H1 (cell line): ENCODE data around the gene TMEM44. TPM values are rescaled to one million over a fixed set of nuclear protein-coding genes. Genes with fewer than 3 reads are reported as not detected.

Experiments used
- CTCF ChIA-PET: fragments of 300-600 bp; sonication (Branson Sonifier 250); formaldehyde crosslinking; loops from one replicate; lab custom pipeline; 2021; ENCODE audit not compliant: partially characterized antibody; lab: Charles Lee
- POLR2A ChIA-PET: fragments of 300-600 bp; sonication (Branson Sonifier 250); formaldehyde crosslinking; loops from one replicate; lab custom pipeline; 2021; ENCODE audit warnings: inconsistent platforms; ENCODE audit not compliant: partially characterized antibody; lab: Charles Lee
- DNase-seq, 2 experiments: peaks; one replicate each; pipeline versions ENCODE4 v3.0.0 to v3.0.0-alpha.2; 2010 to 2022; ENCODE audit warnings: low spot score in 2 of 2, low read depth in 1 of 2, mixed read lengths in 1 of 2
- FAIRE-seq: peaks from 2 replicates; lab custom pipeline; 2011; peaks lifted over from hg19 to GRCh38; lab: Jason Lieb, UNC
- H2AFZ ChIP-seq: 2 replicates; pipeline ENCODE4 v1.8.1; 2012; ENCODE audit warnings: low read length, inconsistent platforms
- H2AK5ac ChIP-seq: 2 replicates; pipeline ENCODE4 v1.6.1; 2013; ENCODE audit warnings: low read depth, low read length
- H2BK120ac ChIP-seq: replicated peaks from 2 replicates; pipeline ENCODE3; 2013; ENCODE audit warnings: low read depth, low read length, inconsistent platforms
- H2BK12ac ChIP-seq: 2 replicates; pipeline ENCODE4 v1.6.1; 2013; ENCODE audit warnings: low read depth, low read length
- H2BK15ac ChIP-seq: 2 replicates; pipeline ENCODE4 v1.6.1; 2013; ENCODE audit warnings: low read length
- H2BK20ac ChIP-seq: 2 replicates; pipeline ENCODE4 v1.6.1; 2013; ENCODE audit warnings: low read length
- H2BK5ac ChIP-seq: 2 replicates; pipeline ENCODE4 v1.6.1; 2013; ENCODE audit warnings: low read depth, low read length
- H3K14ac ChIP-seq: 2 replicates; pipeline ENCODE4 v1.6.1; 2013; ENCODE audit warnings: inconsistent platforms; ENCODE audit not compliant: insufficient read length
- H3K18ac ChIP-seq: 2 replicates; pipeline ENCODE4 v1.6.1; 2013; ENCODE audit warnings: low read length; ENCODE audit errors: extremely low read depth
- H3K23ac ChIP-seq: 2 replicates; pipeline ENCODE4 v1.6.1; 2013; ENCODE audit warnings: inconsistent platforms; ENCODE audit not compliant: insufficient read length
- H3K23me2 ChIP-seq: 2 replicates; pipeline ENCODE4 v1.6.1; 2013; ENCODE audit warnings: low read depth, low read length
- H3K27ac ChIP-seq: 2 replicates; pipeline ENCODE4 v1.6.1; 2011; ENCODE audit warnings: low read depth, low read length, inconsistent platforms
- H3K27me3 ChIP-seq, 4 experiments: replicated peaks in 1 of 4; 1 replicate in 1 of 4; 2 replicates in 3 of 4; pipeline versions ENCODE4 v1.6.1 to v1.8.1; 2011 to 2013; ENCODE audit warnings: low read length in 3 of 4, mild to moderate bottlenecking in 3 of 4, inconsistent platforms in 2 of 4, mixed read lengths in 2 of 4, moderate library complexity in 1 of 4; ENCODE audit not compliant: control insufficient read depth in 3 of 4, insufficient read depth in 3 of 4; ENCODE audit errors: extremely low read depth in 1 of 4
- H3K36me3 ChIP-seq, 4 experiments: 2 replicates each; pipeline versions ENCODE4 v1.6.1 to v1.8.1; 2011 to 2013; ENCODE audit warnings: mild to moderate bottlenecking in 4 of 4, low read length in 3 of 4, moderate library complexity in 2 of 4, control low read depth in 1 of 4, inconsistent platforms in 1 of 4; ENCODE audit not compliant: insufficient read depth in 4 of 4, control insufficient read depth in 2 of 4
- H3K4ac ChIP-seq: replicated peaks from 2 replicates; pipeline ENCODE3; 2013; ENCODE audit warnings: low read length, low read depth, mixed read lengths, inconsistent platforms; ENCODE audit not compliant: insufficient read length
- H3K4me1 ChIP-seq, 4 experiments: replicated peaks in 1 of 4; 1 replicate in 1 of 4; 2 replicates in 3 of 4; pipeline versions ENCODE4 v1.6.1 to v1.8.1; 2011 to 2013; ENCODE audit warnings: low read length in 3 of 4, inconsistent platforms in 2 of 4, mixed read lengths in 1 of 4; ENCODE audit not compliant: insufficient read depth in 4 of 4, control insufficient read depth in 3 of 4
- H3K4me2 ChIP-seq, 2 experiments: 2 replicates each; pipeline versions ENCODE4 v1.6.1 to v1.8.1; 2011 to 2013; ENCODE audit warnings: low read depth in 2 of 2, low read length in 2 of 2, control low read depth in 1 of 2, inconsistent platforms in 1 of 2, mild to moderate bottlenecking in 1 of 2; ENCODE audit not compliant: insufficient read depth in 1 of 2
- H3K4me3 ChIP-seq, 4 experiments: fragments of 200-600, 300-600 bp in 1 of 4; sonication (generic), shearing (Covaris generic), sonication (Bioruptor Twin) in 1 of 4; 2 replicates each; pipeline versions ENCODE4 v1.5.1 to v1.8.1; 2011 to 2016; ENCODE audit warnings: low read length in 4 of 4, low read depth in 3 of 4, control low read depth in 2 of 4, inconsistent platforms in 2 of 4, mild to moderate bottlenecking in 2 of 4, mixed read lengths in 1 of 4, moderate library complexity in 1 of 4; ENCODE audit not compliant: insufficient read depth in 2 of 4; ENCODE audit errors: extremely low read depth in 1 of 4
- H3K56ac ChIP-seq: replicated peaks from 2 replicates; pipeline ENCODE3; 2013; ENCODE audit warnings: low read depth, mild to moderate bottlenecking, mixed read lengths, low read length, inconsistent platforms; ENCODE audit not compliant: insufficient read length
- H3K79me1 ChIP-seq: 2 replicates; pipeline ENCODE4 v1.6.1; 2013; ENCODE audit warnings: low read depth, low read length, control low read depth
- H3K79me2 ChIP-seq, 2 experiments: 2 replicates each; pipeline versions ENCODE4 v1.6.1 to v1.8.1; 2012 to 2013; ENCODE audit warnings: low read length in 2 of 2, mild to moderate bottlenecking in 2 of 2, inconsistent platforms in 1 of 2; ENCODE audit not compliant: insufficient read depth in 2 of 2, control insufficient read depth in 1 of 2
- H3K9ac ChIP-seq, 4 experiments: replicated peaks in 1 of 4; 1 replicate in 1 of 4; 2 replicates in 3 of 4; pipeline versions ENCODE4 v1.6.1 to v1.8.1; 2011 to 2013; ENCODE audit warnings: low read depth in 3 of 4, low read length in 3 of 4, control low read depth in 2 of 4, mild to moderate bottlenecking in 2 of 4, moderate library complexity in 2 of 4, inconsistent platforms in 1 of 4; ENCODE audit errors: extremely low read depth in 1 of 4
- H3K9me3 ChIP-seq, 2 experiments: 2 replicates each; pipeline versions ENCODE4 v1.6.1 to v1.8.1; 2012 to 2013; ENCODE audit warnings: mild to moderate bottlenecking in 2 of 2, moderate library complexity in 2 of 2, control low read depth in 1 of 2, inconsistent platforms in 1 of 2, low read depth in 1 of 2, low read length in 1 of 2, mixed read lengths in 1 of 2; ENCODE audit not compliant: insufficient read depth in 2 of 2
- H4K20me1 ChIP-seq, 2 experiments: replicated peaks in 1 of 2; 2 replicates each; pipeline versions ENCODE3 to v1.8.1; 2011 to 2013; ENCODE audit warnings: inconsistent platforms in 2 of 2, low read length in 2 of 2, mild to moderate bottlenecking in 1 of 2; ENCODE audit not compliant: insufficient read depth in 2 of 2, control insufficient read depth in 1 of 2
- H4K5ac ChIP-seq: 2 replicates; pipeline ENCODE4 v1.6.1; 2013; ENCODE audit warnings: low read length, low read depth, mixed read lengths, inconsistent platforms; ENCODE audit not compliant: insufficient read length
- H4K8ac ChIP-seq: 2 replicates; pipeline ENCODE4 v1.8.0; 2013; ENCODE audit warnings: mild to moderate bottlenecking, moderate library complexity, low read length, inconsistent platforms; ENCODE audit not compliant: insufficient read depth; ENCODE audit errors: extremely low read depth
- H4K91ac ChIP-seq: replicated peaks from 2 replicates; pipeline ENCODE3; 2013; ENCODE audit warnings: low read length, mixed read lengths, inconsistent platforms; ENCODE audit not compliant: insufficient read length
- CTBP2 ChIP-seq: IDR thresholded peaks from 2 replicates; pipeline ENCODE4 v1.7.0; 2011; ENCODE audit warnings: borderline replicate concordance, mild to moderate bottlenecking, moderate library complexity, mixed read lengths, low read length; ENCODE audit not compliant: insufficient read depth, insufficient read length
- EZH2 ChIP-seq: fragments of 200-600 bp; sonication (generic); IDR thresholded peaks from 2 replicates; pipeline ENCODE4 v1.7.1; 2012; ENCODE audit warnings: low read depth, mild to moderate bottlenecking, moderate library complexity, low read length, inconsistent platforms; ENCODE audit not compliant: severe bottlenecking
- GABPA ChIP-seq: IDR thresholded peaks from 2 replicates; pipeline ENCODE4 v1.6.1; 2011; ENCODE audit warnings: mild to moderate bottlenecking, low read length, moderate library complexity, borderline replicate concordance; ENCODE audit not compliant: insufficient read depth
- RFX5 ChIP-seq: IDR thresholded peaks from 2 replicates; pipeline ENCODE4 v1.6.1; 2011; ENCODE audit warnings: low read depth, low read length, improper control_type of control experiment, borderline replicate concordance
- SIRT6 ChIP-seq: IDR thresholded peaks from one replicate; pipeline ENCODE4 v1.7.1; 2012; ENCODE audit warnings: low read length, inconsistent platforms
- SP1 ChIP-seq: IDR thresholded peaks from 2 replicates; pipeline ENCODE4 v1.6.1; 2011; ENCODE audit warnings: low read depth, low read length
- TBP ChIP-seq: IDR thresholded peaks from 2 replicates; pipeline ENCODE4 v1.6.1; 2011; ENCODE audit warnings: low read depth, low read length, improper control_type of control experiment
- WGBS, 2 experiments: shearing (Covaris generic) in 1 of 2; methylation state at CpG; one replicate each; pipeline versions ENCODE4 v1.1.6 to v1.1.7; 2013 to 2015; ENCODE audit warnings: low lambda C conversion rate in 2 of 2, mixed read lengths in 2 of 2, inconsistent platforms in 1 of 2, low coverage in 1 of 2, missing lambda C conversion rate in 1 of 2; ENCODE audit not compliant: insufficient replicate concordance in 2 of 2, insufficient coverage in 1 of 2, insufficient read length in 1 of 2; ENCODE audit errors: extremely low coverage in 1 of 2, missing lambda C conversion rate in 1 of 2; 5-methylcytosine and 5-hydroxymethylcytosine counted together
- polyA plus RNA-seq, 7 experiments: library from polyadenylated mRNA; depleted of rRNA in 3 of 7; stranded (reverse) in 5 of 7; unstranded in 2 of 7; fragments of >200 nt in 5 of 7; fragments of 200-250 nt in 2 of 7; gene quantifications; 1 replicate in 5 of 7; 2 replicates in 1 of 7; 4 replicates in 1 of 7; pipeline versions ENCODE4 v1.2.1 to v1.2.3, GENCODE V29; 2011 to 2013; ENCODE audit warnings: missing spikeins in 2 of 7, mixed read lengths in 2 of 7
- total RNA-seq: library from RNA; stranded (reverse); fragmentation: NEBNext Ultra II Directional; extraction: Animal tissue kit (Norgen Biotek cat#: 25700); gene quantifications from 2 replicates; pipeline ENCODE4 v1.2.1, GENCODE V29; 2021

Gene TMEM44
- total and polyA plus RNA-seq, 2 of the 8 experiments (the other 6 are each of a cell fraction or from before 2014, with no cell fraction given), result 14.0 to 16.7 TPM

GRCh38 chr3:194664857-194665256 is 31.6 kb upstream of the TMEM44 start:
- Histone ChIP-seq H3K4ac (no peak overlapping the region), H3K36me3 (peaks cover 8 to 38% (median 31%) of the 10 kb centered on the region in 4 experiments), H4K20me1 (peaks cover 2% of the 10 kb centered on the region in 2 experiments), H3K4me1 (no peaks in the 10 kb centered on the region), H3K4me2 (no peak overlapping the region), H2BK5ac (no peak overlapping the region), H3K14ac (no peak overlapping the region), H4K91ac (no peak overlapping the region), H4K5ac (no peak overlapping the region), H3K56ac (no peak overlapping the region), H2BK120ac (no peak overlapping the region), H2BK12ac (no peak overlapping the region), H3K79me1 (no peaks in the 10 kb centered on the region), H4K8ac (no peak overlapping the region), H3K9me3 (no peaks in the 10 kb centered on the region), H2AK5ac (no peak overlapping the region), H3K4me3 (no peak overlapping the region), H2BK15ac (no peak overlapping the region), H3K27me3 (no peaks in the 10 kb centered on the region), H3K27ac (no peak overlapping the region), H3K18ac (no peak overlapping the region), H2AFZ (no peak overlapping the region), H3K23ac (no peak overlapping the region), H3K23me2 (no peaks in the 10 kb centered on the region), H3K9ac (peak overlapping the region in 1 of 4 experiments; percentile 8; a peak in 1 of 7 replicates), H3K79me2 (peaks cover 0 to 20% of the 10 kb centered on the region in 2 experiments; a peak in 2 of 4 replicates), H2BK20ac (no peak overlapping the region)
- no peak for FAIRE-seq
- DNase-seq, result no peak
- ChIA-PET POLR2A (no interaction called here), CTCF (interaction anchor here (13.0 kb wide), 1 partner anchor 19 kb away, joined by 110 read pairs; the partner anchor contains the start of gene FAM43A)
- WGBS, 2 experiments, result 93% methylated on average over 7 of the region's 7 CpGs; no CpG with 5 or more reads in 1 of the 2 experiments
- TF ChIP-seq EZH2 (no peak), CTBP2 (no peak), SIRT6 (no peak), TBP (no peak), GABPA (no peak), RFX5 (no peak), SP1 (no peak)
